HL-60 (cell line): Measurements from ENCODE around the gene CSRNP2.

ENCODE experiments used
- CTCF ChIP-seq: IDR thresholded peaks from one replicate; pipeline ENCODE4 v1.5.1; 2011; ENCODE audit warnings: low read length, control low read depth, inconsistent platforms; ENCODE audit not compliant: insufficient read depth
- POLR2AphosphoS5 ChIP-seq: IDR thresholded peaks from 2 replicates; pipeline ENCODE4 v1.6.1; 2012; ENCODE audit warnings: low read depth
- TF ChIP-seq, protein P1 (sequence below): IDR thresholded peaks from 2 replicates; pipeline ENCODE4 v1.6.1; 2012; ENCODE audit warnings: low read depth; ENCODE audit not compliant: insufficient replicate concordance

DNA sequence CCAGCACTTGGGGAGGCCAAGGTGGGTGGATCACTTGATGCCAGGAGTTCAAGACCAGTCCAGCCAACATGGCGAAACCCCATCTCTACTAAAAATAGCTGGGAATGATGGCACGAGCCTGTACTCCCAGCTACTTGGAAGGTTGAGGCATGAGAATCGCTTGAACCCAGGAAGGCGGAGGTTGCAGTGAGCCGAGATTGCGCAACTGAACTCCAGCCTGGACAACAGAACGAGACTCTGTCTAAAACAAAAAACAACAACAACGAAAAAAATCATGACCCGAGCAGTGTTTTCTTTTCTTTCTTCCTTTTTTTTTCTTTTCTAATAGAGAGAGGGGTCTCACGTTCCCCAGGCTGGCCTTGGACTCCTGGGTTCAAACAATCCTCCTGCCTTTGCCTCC lies 3.5 kb upstream of the CSRNP2 start:
- TF ChIP-seq CTCF (no peak), POLR2AphosphoS5 (no peak)
- TF ChIP-seq, protein P1, sequence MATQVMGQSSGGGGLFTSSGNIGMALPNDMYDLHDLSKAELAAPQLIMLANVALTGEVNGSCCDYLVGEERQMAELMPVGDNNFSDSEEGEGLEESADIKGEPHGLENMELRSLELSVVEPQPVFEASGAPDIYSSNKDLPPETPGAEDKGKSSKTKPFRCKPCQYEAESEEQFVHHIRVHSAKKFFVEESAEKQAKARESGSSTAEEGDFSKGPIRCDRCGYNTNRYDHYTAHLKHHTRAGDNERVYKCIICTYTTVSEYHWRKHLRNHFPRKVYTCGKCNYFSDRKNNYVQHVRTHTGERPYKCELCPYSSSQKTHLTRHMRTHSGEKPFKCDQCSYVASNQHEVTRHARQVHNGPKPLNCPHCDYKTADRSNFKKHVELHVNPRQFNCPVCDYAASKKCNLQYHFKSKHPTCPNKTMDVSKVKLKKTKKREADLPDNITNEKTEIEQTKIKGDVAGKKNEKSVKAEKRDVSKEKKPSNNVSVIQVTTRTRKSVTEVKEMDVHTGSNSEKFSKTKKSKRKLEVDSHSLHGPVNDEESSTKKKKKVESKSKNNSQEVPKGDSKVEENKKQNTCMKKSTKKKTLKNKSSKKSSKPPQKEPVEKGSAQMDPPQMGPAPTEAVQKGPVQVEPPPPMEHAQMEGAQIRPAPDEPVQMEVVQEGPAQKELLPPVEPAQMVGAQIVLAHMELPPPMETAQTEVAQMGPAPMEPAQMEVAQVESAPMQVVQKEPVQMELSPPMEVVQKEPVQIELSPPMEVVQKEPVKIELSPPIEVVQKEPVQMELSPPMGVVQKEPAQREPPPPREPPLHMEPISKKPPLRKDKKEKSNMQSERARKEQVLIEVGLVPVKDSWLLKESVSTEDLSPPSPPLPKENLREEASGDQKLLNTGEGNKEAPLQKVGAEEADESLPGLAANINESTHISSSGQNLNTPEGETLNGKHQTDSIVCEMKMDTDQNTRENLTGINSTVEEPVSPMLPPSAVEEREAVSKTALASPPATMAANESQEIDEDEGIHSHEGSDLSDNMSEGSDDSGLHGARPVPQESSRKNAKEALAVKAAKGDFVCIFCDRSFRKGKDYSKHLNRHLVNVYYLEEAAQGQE = no peak
